ENCODE measurements around the gene ZNF618.

- TF ChIP-seq POLR2AphosphoS5 (IDR thresholded peaks at IDR 0.05; ENCODE audit: insufficient read depth in 1 of 2, low read depth in 1 of 2) (no peak), CTCF (IDR thresholded peaks at IDR 0.05) (no peak)
Observed at GRCh38 chr9:114046875-114047274, 170.8 kb downstream of the ZNF618 start.

Measured in vagina (tissue), 2 donors.